Embryonic facial prominence (tissue), 1 donor: ENCODE data around the gene INPP5A.
"Not testable (repeated sequence)": the region's sequence is repeated elsewhere in the genome, so short reads cannot be mapped to it uniquely, and the experiment has no call there.

Experiments used
- DNase-seq: peaks from one replicate; pipeline ENCODE4 v3.0.0-alpha.2; 2016; ENCODE audit errors: extremely low spot score

The INPP5A gene

GRCh38 chr10:132742837-132743194, 205.2 kb downstream of the INPP5A start:
- no peak for DNase-seq

DNA sequence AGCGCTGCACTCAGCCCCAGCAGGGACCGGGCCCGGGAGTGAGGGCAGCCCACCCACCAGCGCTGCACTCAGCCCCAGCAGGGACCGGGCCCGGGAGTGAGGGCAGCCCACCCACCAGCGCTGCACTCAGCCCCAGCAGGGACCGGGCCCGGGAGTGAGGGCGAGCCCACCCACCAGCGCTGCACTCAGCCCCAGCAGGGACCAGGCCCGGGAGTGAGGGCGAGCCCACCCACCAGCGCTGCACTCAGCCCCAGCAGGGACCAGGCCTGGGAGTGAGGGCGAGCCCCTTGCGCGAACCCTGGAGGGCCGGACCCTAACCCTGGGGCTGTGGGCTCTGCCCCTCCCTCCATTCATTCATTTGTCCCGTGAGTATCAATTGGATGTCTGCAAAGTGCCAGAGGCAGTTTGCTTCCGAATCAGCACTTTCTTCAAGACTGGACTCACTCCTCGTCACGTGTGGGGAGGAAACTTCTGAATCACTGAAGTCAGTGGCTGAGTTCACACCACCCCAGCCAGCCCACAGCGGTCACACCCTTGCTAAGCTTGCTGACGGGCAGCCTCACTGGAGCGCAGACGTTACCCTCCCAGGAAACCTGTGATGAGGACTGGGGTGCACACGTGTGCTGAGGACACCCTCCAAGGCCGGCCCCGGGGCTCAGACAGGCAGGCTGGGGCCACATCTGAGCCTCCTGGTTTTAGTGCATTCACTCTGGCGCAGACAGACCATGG, 205.8 kb downstream of the INPP5A start:
- not testable (repeated sequence) for DNase-seq

DNA sequence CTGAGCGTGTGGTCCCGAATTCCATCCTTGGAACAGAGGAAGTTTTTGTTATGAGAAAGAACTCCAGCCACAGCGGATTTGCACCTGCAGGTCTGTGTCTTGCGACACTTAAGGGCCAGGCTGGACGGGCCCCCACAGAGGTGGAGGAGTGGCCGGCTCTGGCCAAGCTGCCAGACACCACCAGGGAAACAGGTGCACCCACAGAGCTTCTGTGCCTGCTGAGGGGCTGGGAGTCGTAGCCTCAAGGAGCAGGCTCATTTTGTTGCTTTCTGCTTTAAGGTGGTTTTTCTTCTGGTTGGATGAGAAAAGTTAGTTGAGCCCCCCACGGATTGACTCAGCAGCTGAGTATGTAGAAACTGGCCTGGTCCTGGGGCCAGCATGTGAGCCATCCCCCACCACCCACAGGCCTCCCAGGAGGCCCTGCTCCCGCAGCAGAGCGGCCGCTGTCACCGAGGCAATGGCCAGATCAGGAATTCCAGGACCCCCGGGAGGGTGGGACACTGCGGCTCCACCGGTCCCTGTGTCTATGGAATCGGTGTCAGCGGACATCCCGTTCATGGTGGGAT, 206.4 kb downstream of the INPP5A start:
- no peak for DNase-seq

DNA sequence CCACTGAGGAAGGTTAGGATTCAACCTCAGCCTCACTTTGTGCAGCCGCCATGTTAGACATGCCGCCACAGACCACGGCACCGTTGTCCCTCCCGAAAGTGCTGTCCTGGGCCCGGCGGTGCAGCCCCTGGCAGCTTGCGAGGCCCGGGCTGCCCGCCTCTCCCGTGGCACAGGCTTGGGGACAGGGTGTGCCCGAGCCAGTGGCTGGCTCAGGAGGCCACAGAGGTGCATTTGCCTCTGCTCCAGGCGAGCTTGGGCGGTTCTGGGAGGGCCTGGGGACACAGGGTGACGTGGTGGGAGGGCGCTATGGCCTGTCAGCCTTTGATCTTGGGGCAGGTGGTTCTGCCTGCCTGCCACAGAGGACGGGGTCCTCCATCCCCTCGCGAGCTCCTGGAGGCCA, 207.3 kb downstream of the INPP5A start:
- DNase-seq, result no peak

DNA sequence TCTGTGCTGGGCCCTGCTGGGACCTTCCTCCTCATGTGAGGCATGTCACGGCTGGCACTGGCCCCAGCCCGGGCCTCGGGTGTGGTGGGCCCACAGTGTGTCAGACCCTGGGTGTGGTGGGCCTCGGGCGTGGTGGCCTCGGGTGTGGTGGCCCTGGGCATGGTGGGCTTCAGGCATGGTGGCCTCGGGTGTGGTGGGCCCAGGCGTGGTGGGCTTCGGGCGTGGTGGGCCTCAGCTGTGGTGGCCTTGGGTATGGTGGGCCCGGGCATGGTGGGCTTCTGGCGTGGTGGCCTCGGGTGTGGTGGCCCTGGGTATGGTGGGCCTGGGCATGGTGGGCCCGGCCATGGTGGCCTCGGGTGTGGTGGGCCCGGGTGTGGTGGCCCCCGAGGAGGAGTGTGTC, 207.9 kb downstream of the INPP5A start:
- DNase-seq, result no peak

DNA sequence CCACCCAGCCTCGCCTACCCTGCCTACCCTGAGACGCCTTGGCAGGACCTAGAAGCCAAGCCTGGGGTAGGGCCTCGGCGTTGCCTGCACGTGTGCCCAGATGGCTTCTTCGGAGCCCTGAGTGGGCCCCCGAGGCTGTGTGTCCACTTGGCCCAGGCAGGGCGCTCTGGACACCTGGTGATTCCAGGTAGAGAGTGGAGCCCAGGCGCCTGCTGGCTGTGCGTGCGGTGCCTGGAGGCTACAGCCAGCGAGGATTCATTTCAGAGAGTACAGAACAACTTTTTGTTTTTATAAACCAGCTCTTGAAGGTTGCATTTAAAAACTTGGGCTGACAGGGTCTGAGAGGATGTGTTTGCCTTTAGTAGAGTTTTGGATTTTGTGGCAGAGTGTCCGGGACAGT, 208.4 kb downstream of the INPP5A start:
- no peak for DNase-seq

- DNase-seq, result no peak
Measured at GRCh38 chr10:132746386-132746785, 208.8 kb downstream of the INPP5A start.

DNA sequence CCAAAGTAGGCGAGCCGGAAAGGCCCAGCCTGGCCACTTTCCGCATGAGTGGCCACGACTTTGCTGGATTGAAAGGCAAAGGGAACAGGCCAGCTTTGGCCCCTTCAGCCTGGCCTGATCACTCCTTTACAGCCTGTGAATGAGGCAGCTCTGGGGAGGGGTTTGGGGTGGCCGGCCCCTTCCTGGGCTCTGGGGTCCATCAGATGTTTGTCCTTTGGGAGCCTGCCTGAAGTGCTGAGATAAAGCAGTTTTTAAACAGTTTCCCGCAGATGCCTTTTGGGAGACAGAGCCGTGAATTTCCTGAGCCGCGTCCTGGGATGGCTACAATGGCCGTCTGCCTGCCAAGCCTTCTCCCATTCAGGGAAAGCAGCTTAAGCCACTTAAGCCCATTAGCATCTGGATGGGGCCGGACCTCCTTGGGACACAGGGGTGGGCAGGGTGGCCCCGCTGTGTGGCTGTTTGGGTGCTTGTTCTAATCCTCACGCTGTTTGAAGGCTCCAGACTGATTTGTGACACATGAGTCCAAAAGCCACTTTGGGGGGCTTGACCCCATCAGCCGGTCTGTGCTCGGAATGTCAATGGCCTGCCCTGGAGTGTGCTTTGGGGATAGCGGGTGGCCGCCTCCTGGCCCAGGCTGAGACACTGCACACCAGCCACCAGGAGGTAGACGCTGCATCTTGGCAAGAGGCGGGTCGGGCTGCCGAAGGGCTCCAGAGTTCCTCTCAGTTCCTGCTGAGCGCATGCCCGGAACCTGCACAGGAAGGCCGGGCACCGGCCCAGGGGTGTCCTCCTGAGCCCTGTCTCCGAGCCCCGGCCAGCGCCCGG, 209.4 kb downstream of the INPP5A start:
- no peak for DNase-seq

DNA sequence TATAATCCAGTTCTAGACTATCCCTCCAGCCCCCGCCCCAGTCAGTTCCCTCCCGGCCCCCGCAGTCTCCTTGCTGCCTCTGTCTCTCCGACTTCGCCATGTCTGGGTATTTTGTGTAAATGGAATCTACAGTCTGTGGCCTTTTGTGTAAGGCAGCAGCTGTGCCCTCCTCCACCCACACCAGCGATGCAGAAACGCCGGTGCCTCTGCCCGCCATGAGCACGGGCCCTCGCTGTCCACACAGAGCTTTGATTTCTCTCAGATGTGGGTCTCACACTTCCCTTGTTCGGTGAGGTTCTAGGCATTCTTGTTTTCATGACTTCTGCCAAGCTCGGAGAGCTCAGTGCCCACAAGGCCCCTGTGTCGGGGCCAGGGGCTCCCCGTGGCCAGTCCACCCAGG, 210.5 kb downstream of the INPP5A start:
- DNase-seq, result no peak

DNA sequence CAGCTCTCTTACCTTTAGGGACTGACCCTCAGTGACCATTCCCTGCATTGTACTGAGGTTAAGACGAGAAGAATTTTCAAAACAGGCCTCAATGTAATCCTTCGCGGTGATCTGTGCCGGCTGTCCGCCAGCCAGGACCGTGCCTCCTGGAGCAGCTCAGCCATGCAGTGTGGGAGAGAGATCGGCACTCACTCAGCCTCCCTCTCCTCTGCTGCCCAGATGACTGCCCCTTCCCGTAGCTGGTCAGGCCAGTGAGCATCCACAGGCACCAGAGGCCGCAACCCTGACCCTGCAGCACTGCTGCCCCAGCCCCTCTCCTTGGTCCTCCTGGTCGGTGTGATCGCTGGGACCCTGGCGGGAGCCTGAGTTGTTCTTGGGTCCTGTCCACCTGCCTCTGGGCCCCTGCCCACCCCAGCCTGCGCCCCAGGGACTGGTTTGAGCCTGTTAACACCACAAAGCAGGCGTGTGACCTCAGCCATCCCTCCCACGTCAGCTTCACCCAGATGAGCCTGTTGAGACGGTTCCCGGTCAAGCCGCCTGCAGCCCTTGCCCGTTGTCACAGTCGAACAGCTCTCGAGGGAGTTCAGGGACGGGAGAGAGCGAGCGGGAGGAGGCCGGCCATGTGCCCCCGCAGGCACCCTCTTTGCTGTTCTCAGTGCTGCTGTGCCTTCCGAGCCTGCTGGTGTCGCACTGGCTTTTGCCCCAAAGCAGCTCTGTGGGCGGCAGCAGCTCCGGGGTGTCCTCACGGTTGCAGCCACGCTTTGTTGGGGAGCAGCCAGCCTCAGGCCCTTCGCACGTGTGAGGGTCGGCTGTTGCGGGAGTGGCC, 211.2 kb downstream of the INPP5A start:
- no peak for DNase-seq

- no peak for DNase-seq
Measured at GRCh38 chr10:132749371-132749795, 211.8 kb downstream of the INPP5A start.

DNA sequence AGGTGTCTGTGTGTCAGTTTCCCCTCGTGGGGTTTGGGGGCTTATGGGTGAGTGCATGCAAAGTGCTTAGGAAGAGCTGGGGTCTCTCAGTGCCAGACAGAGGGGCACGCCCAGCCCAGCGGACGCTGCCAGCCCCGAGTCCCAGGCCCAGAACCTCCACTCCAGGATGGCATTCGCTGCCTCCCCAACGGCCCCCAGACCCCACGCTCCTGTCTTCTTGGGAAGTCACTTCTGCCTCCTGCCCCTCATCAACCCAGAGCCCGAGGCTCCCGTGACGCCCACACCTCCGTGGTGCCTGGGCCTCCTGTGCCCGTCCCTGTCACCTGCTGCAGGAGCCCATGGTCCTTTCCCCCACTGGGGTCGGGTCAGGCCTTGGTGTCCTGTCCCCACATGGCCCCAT, 213.3 kb downstream of the INPP5A start:
- DNase-seq, result no peak

DNA sequence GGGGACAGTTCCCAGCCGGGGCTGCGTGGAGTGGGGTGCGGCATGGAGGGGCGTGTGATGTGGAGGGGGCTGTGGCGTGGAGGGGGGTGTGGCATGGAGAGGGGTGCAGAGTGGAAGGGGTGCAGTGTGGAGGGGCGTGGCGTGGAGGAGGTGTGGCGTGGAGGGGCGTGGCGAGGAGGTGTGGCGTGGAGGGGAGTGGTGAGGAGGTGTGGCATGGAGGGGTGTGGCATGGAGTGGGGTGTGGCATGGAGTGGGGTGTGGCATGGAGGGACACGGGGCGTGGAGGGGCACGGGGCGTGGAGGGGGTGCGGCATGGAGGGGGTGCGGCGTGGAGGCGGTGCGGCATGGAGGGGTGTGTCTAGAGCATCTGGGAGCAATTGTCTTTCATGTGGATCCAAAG, 214.8 kb downstream of the INPP5A start:
- DNase-seq, result no peak

GRCh38 chr10:132752961-132753360, 215.4 kb downstream of the INPP5A start:
- no peak for DNase-seq

DNA sequence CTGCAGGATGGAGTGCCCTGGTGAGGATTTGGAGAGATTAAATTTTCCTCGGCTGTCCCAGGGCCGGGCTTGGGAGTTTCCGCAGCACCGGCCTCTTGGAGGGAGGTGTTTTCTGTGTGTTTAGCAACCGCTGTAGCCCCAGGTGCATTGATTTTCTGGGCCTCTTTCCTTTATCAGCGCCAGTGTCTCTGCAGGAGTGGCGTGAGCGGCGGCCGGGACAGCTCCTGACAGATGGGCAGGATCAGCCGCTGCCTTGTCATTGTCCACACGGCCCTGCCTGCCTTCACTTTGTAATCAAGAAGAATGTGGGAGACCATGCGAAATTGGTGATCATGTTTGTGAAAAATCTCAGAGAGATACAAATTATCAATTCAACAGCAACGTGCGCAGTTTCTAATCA, 216.0 kb downstream of the INPP5A start:
- no peak for DNase-seq

- DNase-seq, result no peak
Measured at GRCh38 chr10:132754071-132754470, 216.5 kb downstream of the INPP5A start.

GRCh38 chr10:132755166-132755711, 217.7 kb downstream of the INPP5A start:
- no peak for DNase-seq

DNA sequence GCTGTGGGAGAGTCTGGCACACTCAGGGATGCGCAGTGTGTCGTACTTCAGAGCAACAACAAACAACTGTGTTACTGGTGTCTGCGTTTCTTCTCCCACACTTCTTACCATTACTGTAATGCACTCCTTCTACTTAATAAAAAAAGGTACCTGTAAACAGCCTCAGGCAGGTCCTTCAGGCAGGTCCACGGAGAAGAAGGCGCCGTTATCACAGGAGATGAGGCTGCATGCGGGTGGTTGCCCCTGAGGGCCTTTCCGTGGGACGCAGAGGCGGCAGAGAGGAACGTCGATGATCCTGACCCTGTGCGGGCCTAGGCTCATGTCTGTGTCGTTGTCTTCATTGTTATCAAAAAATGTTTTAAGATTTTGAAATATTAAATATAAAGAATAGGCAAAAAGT, 219.0 kb downstream of the INPP5A start:
- no peak for DNase-seq

DNA sequence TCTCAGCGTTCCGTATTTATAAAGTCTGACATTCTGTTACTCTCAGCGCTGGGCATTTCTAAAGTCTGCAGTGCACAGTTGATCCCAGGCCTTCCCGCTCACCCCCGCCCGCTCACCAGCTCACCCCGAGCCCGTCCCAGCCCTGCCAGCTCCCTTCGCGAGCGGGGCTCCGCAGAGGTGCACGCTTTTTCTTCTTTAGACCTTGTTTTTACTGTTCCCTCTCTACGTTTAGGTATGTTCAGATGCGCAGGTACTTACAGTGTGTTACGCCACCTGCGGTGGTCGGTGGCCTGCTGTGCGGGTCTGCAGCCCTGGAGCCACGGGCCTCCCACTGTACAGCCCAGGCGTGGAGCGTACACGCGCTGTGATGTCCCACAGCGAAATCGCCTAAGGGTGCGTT, 219.6 kb downstream of the INPP5A start:
- DNase-seq, result no peak

DNA sequence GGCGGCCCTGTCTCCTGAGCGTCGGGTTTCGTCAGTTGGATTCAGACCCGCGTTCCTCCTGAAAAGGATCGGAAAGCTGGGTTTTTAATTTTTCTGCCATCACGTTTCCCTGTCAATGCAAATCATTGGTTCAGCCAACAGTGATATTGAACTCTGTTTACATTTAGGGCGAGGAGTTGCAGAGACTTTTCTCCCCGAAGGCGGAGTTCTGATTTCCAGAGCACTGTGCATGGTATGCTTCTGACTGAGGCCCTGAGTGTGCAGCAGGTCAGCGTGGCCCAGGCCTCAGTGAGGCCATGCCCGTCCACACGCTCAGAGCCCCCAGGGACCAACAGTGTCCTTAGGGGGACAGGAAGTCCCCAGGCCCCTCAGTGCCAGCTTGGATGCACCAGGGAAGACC, 221.3 kb downstream of the INPP5A start:
- no peak for DNase-seq

DNA sequence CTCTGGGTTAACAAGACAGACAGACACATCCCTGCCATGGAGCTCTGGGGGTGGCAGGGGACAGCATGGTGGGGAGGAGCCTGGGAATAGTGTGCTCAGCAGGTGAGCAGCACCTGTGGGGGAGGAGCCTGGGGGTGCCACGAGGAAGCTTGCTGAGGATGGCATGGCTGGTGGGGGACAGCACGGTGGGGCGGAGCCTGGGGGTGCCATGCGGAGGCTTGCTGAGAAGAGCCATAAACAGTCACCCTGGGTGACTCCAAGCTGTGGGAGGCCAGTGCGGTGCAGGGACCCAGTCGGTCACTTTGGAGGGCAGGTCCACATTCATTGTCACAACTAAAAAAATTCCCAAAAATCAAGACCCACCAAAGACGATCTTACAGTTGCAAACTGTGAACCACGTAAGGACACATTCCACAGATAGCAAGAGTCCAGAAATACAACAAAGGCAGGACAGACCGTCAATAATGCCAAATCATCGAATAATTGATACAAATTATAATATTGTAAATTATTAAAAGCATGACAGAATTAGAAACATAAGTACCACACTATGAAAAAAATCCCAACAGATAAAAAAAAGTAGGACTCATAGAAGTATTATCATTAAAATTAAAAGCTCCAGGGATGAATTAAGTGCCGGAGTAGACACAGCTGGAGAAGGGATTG, 223.9 kb downstream of the INPP5A start:
- no peak for DNase-seq
